Hematopoietic multipotent progenitor cell treated with erythropoietin and hydrocortisone succinate and interleukin-3 and kit ligand, for 17 days (in vitro differentiated cells): ENCODE data around the gene TBC1D9.

Source experiments
- DNase-seq: peaks from one replicate; pipeline ENCODE4 v3.0.0-alpha.2; 2015; ENCODE audit warnings: low spot score

Gene TBC1D9

GRCh38 chr4:140612357-140612756 lies 143.8 kb downstream of the TBC1D9 start:
- no peak for DNase-seq

- no peak for DNase-seq
Measured at GRCh38 chr4:140611854-140612253, 144.3 kb downstream of the TBC1D9 start.

- DNase-seq = peak; percentile 18
Measured at GRCh38 chr4:140609548-140610425, 146.4 kb downstream of the TBC1D9 start.

- no peak for DNase-seq
Measured at GRCh38 chr4:140607852-140608251, 148.3 kb downstream of the TBC1D9 start.

GRCh38 chr4:140604544-140604943 lies 151.6 kb downstream of the TBC1D9 start:
- DNase-seq = no peak

GRCh38 chr4:140603286-140603685 lies 152.9 kb downstream of the TBC1D9 start:
- DNase-seq = no peak

- DNase-seq = no peak
Measured at GRCh38 chr4:140602714-140603113, 153.5 kb downstream of the TBC1D9 start.

GRCh38 chr4:140600408-140600807 lies 155.8 kb downstream of the TBC1D9 start:
- DNase-seq = no peak

GRCh38 chr4:140595065-140595464 lies 161.1 kb downstream of the TBC1D9 start:
- DNase-seq = no peak

GRCh38 chr4:140584439-140584838 lies 171.7 kb downstream of the TBC1D9 start:
- DNase-seq = no peak

GRCh38 chr4:140581078-140581477 lies 175.1 kb downstream of the TBC1D9 start:
- no peak for DNase-seq

- DNase-seq = no peak
Measured at GRCh38 chr4:140579278-140579677, 176.9 kb downstream of the TBC1D9 start.

- no peak for DNase-seq
Measured at GRCh38 chr4:140575489-140575888, 180.7 kb downstream of the TBC1D9 start.

GRCh38 chr4:140571620-140572019 lies 184.6 kb downstream of the TBC1D9 start:
- DNase-seq = no peak
